AG09309 (cell line): ENCODE results near the gene HOXD1.
A peak's percentile ranks its signal among the peaks of the same experiment; 100 is the strongest.

Experiments used
- DNase-seq: peaks from one replicate; pipeline ENCODE4 v3.0.0-alpha.2; 2010; ENCODE audit warnings: low read depth
- H3K4me3 ChIP-seq: 2 replicates; pipeline ENCODE4 v1.5.1; 2011; ENCODE audit warnings: mild to moderate bottlenecking, low read depth, low read length, moderate library complexity; ENCODE audit not compliant: control insufficient read depth
- TF ChIP-seq, protein P1 (sequence below): IDR thresholded peaks from 2 replicates; pipeline ENCODE4 v1.5.1; 2011; ENCODE audit warnings: mild to moderate bottlenecking, low read depth, low read length, inconsistent platforms; ENCODE audit not compliant: insufficient read depth, control insufficient read depth; ENCODE audit errors: missing control alignments

HOXD1 gene

DNA sequence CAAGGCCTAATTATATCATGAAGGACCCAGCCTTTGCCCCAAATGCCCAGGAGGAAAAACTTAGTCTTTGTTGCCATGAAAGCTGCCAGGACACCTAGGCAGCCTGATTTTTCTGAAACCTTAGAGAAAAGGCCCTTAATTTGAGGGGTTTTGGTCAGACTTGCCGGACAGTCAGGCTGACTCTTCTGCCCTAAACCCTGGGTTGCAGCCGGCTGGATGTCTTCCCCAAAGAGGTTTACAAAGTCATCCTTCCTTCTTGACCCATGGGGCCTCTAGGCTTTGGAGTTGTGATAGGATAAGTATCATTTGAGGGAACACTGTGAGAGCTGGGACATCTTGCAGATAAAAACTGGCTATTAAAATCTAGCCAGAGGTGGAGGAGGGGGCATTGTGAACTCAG, 2.4 kb upstream of the HOXD1 start:
- TF ChIP-seq, protein P1, sequence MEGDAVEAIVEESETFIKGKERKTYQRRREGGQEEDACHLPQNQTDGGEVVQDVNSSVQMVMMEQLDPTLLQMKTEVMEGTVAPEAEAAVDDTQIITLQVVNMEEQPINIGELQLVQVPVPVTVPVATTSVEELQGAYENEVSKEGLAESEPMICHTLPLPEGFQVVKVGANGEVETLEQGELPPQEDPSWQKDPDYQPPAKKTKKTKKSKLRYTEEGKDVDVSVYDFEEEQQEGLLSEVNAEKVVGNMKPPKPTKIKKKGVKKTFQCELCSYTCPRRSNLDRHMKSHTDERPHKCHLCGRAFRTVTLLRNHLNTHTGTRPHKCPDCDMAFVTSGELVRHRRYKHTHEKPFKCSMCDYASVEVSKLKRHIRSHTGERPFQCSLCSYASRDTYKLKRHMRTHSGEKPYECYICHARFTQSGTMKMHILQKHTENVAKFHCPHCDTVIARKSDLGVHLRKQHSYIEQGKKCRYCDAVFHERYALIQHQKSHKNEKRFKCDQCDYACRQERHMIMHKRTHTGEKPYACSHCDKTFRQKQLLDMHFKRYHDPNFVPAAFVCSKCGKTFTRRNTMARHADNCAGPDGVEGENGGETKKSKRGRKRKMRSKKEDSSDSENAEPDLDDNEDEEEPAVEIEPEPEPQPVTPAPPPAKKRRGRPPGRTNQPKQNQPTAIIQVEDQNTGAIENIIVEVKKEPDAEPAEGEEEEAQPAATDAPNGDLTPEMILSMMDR: no peak
- DNase-seq: no peak

DNA sequence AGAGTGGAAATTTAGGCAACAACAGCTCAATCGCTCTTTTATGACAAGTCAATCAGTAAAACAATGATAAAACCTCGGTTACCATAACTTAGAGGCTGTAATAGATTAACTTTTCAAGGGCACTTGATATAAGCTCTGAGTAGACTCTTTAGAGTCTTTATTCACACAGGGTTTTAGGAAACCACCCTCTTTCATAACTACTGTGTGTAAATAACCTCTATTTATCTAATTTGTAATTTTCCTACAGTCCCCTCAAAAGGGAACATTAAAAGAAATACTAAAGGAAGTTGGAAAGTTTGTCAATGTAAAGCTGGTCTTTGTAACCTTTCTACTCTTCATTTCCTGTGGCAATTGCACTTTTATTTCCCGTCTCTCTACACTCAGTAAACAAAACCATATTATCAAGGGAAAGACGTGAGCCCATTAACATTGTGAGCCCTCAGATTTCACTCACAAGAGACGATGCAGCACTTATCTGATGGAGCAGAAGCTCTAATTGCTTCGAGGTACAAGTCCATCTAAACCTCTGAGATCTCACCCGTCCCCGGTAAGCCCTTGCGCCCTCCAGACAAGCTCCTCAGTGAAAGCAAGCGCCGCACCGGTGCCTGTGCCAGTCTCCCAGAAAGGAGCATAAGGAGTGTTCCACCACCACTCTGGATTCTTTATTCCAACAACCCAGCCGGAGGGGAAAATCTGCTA, 1.1 kb upstream of the HOXD1 start:
- no peak for DNase-seq
- no peak overlapping the region for H3K4me3 ChIP-seq

More for the DNA sequence above, 2.4 kb upstream of the HOXD1 start:
- no peak overlapping the region for H3K4me3 ChIP-seq

DNA sequence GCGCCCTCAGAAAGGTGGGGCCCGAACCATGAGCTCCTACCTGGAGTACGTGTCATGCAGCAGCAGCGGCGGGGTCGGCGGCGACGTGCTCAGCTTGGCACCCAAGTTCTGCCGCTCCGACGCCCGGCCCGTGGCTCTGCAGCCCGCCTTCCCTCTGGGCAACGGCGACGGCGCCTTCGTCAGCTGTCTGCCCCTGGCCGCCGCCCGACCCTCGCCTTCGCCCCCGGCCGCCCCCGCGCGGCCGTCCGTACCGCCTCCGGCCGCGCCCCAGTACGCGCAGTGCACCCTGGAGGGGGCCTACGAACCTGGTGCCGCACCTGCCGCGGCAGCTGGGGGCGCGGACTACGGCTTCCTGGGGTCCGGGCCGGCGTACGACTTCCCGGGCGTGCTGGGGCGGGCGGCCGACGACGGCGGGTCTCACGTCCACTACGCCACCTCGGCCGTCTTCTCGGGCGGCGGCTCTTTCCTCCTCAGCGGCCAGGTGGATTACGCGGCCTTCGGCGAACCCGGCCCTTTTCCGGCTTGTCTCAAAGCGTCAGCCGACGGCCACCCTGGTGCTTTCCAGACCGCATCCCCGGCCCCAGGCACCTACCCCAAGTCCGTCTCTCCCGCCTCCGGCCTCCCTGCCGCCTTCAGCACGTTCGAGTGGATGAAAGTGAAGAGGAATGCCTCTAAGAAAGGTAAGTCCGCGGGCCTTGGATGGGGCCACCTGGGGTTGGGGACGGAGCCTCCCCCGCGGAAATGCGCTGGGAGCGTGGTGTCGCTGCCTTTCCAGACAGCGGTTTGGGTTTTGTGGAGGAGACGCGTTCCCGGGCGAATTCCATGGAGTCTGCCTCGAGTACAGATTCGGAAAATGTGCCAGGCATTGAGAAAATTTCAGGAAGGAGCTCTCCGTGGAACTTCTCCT, 559 bp downstream of the HOXD1 start:
- DNase-seq: no peak
- TF ChIP-seq, protein P1: no peak
- peak overlapping the region; percentile 51 for H3K4me3 ChIP-seq

More for the DNA sequence above, 1.1 kb upstream of the HOXD1 start:
- TF ChIP-seq, protein P1: no peak

DNA sequence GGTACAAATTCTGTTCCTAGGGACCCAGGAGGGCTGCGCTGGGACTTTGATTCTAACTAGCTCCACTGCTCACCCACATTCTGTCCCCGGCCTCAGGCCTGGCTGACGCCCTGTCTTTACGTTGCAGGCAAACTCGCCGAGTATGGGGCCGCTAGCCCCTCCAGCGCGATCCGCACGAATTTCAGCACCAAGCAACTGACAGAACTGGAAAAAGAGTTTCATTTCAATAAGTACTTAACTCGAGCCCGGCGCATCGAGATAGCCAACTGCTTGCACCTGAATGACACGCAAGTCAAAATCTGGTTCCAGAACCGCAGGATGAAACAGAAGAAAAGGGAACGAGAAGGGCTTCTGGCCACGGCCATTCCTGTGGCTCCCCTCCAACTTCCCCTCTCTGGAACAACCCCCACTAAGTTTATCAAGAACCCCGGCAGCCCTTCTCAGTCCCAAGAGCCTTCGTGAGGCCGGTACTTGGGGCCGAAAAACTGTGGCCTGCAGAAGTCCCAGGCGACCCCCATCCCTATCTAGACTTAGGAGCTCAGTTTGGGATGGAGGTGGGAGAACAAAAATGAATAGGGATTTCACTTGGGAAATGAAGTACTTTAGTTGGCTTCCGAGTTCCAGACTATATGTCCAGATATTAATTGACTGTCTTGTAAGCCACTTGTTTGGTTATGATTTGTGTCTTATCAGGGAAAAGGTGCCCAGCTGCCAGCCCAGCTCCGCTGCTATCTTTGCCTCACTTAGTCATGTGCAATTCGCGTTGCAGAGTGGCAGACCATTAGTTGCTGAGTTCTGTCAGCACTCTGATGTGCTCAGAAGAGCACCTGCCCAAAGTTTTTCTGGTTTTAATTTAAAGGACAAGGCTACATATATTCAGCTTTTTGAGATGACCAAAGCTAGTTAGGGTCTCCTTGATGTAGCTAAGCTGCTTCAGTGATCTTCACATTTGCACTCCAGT, 1.5 kb downstream of the HOXD1 start:
- H3K4me3 ChIP-seq: peak overlapping the region; percentile 3
- TF ChIP-seq, protein P1: no peak

DNA sequence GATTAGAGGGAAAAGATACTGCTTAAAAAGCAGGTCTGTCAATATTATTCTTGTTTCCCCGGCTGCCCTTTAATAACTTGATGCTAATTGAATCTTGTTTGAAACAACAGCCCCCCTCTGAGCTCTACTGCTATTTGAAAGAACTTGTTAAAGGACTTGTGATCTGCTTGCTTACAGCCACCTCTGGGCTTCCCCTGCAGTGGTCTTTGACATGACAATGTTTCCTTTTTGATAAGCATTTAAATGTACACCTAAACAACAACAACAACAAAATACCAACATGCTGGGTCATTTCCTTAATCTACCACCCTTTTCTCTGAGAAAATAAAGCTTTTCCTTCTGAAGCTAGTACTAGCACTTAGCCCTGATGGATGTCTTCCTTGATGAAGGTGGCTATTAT, 3.9 kb downstream of the HOXD1 start:
- no peak for DNase-seq
- TF ChIP-seq, protein P1: no peak
- H3K4me3 ChIP-seq: no peak overlapping the region

More for the DNA sequence above, 1.5 kb downstream of the HOXD1 start:
- DNase-seq: no peak

DNA sequence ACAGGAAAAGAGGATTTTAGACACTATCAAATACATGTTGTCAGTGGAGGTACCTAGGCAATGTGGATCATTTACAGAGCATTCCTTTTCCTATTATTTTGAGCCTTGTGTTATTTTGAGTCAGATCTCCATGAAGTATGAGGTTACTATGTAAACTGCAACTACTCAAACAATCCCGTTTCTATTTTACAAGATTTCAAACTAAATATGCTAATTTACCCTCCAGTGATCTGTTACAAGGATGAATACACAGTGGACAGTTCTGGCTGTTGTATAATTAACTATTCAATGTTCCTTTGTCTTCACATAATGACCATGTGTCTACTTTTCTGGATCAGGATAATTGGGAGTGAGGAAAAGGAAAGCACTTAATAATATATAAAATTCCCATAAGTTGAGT, 4.6 kb downstream of the HOXD1 start:
- DNase-seq: no peak
- no peak overlapping the region for H3K4me3 ChIP-seq
- TF ChIP-seq, protein P1: no peak
